ENCODE data around the gene TEX28.

The TEX28 gene

DNA sequence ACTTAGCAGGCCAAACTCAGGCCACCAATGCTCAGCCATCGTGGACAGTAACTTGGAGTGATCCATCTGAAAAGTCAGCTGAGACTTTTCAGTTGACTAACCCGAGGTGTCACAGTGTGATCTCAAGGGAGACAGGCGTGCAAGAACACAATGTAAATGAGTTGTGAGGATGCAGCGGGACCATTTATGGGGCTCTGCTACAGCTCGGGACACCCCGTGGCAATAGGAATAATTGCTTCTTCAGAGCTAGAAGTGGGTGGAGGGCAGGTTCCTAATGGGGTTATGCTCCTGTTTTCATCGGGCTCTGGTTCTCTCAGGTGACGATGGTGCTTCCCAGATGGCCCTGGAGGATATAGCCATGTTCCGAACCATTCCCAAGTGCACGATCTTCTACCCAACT is 28.0 kb upstream of the TEX28 start:
- in situ Hi-C loops (cut with HindIII; ENCODE audit: low pct_ligation_motif_present, low sequenced_read_pairs): no loop called here
- no peak for DNase-seq
- Histone ChIP-seq H3K4me3 (ENCODE audit: low read depth, low read length) (no peak overlapping the region), H3K27me3 (replicated peaks) (peaks cover 7% of the 10 kb centered on the region), H3K27ac (no peak overlapping the region), H3K36me3 (replicated peaks) (no peaks in the 10 kb centered on the region)
- TF ChIP-seq, protein P1, sequence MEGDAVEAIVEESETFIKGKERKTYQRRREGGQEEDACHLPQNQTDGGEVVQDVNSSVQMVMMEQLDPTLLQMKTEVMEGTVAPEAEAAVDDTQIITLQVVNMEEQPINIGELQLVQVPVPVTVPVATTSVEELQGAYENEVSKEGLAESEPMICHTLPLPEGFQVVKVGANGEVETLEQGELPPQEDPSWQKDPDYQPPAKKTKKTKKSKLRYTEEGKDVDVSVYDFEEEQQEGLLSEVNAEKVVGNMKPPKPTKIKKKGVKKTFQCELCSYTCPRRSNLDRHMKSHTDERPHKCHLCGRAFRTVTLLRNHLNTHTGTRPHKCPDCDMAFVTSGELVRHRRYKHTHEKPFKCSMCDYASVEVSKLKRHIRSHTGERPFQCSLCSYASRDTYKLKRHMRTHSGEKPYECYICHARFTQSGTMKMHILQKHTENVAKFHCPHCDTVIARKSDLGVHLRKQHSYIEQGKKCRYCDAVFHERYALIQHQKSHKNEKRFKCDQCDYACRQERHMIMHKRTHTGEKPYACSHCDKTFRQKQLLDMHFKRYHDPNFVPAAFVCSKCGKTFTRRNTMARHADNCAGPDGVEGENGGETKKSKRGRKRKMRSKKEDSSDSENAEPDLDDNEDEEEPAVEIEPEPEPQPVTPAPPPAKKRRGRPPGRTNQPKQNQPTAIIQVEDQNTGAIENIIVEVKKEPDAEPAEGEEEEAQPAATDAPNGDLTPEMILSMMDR (IDR thresholded peaks at IDR 0.05; ENCODE audit: low read depth, low read length, missing control alignments): no peak

DNA sequence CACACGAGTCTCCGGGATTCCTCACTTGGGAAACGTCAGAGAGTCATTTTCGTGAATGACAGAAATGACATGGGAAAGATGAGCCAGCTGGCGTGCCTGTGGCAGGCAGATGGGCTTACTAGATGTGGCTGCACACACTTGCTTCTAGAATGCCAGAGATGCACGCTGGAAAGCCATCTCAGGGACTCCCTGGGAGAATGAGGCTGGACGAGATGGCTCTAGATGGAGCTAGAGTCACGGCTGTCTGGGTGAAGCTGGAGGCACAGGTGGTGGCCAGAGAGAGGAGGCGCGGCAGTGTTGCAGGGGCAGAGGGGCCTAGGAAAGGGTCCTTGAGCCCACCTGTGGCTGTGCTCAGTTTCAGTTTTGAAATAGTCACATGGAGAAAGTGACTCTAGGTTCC is 26.7 kb upstream of the TEX28 start:
- no peak overlapping the region for H3K27ac ChIP-seq
- H3K4me3 ChIP-seq (ENCODE audit: low read depth, low read length): no peak overlapping the region
- DNase-seq: no peak
- H3K36me3 ChIP-seq (replicated peaks): no peaks in the 10 kb centered on the region
- in situ Hi-C loops (cut with HindIII; ENCODE audit: low pct_ligation_motif_present, low sequenced_read_pairs): no loop called here
- peaks cover 7% of the 10 kb centered on the region for H3K27me3 ChIP-seq (replicated peaks)
- TF ChIP-seq, protein P1 (IDR thresholded peaks at IDR 0.05; ENCODE audit: low read depth, low read length, missing control alignments): no peak

DNA sequence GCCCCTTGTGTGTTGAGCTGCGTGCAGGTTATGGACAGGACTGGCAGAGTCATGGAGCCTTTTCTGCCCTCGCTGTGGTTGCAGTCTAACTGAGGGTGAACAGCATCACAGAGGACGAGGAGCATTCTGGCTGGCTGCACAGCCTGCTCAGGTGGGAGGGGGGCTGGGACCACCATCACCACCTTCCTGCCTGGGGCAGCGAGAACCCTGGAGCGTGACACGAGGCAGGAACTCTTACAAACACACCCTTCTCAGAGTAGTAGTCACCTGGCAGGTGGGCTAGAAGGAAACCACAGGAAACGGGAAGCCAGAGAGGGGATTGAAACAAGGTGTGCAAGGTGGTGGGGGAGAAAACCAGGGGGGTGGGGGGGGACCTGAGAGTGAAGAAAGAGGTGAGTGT is 26.2 kb upstream of the TEX28 start:
- H3K27ac ChIP-seq: no peak overlapping the region
- in situ Hi-C loops (cut with HindIII; ENCODE audit: low pct_ligation_motif_present, low sequenced_read_pairs): no loop called here
- TF ChIP-seq, protein P1 (IDR thresholded peaks at IDR 0.05; ENCODE audit: low read depth, low read length, missing control alignments): no peak
- H3K4me3 ChIP-seq (ENCODE audit: low read depth, low read length): no peak overlapping the region
- peaks cover 7% of the 10 kb centered on the region for H3K27me3 ChIP-seq (replicated peaks)
- no peak for DNase-seq
- no peaks in the 10 kb centered on the region for H3K36me3 ChIP-seq (replicated peaks)

DNA sequence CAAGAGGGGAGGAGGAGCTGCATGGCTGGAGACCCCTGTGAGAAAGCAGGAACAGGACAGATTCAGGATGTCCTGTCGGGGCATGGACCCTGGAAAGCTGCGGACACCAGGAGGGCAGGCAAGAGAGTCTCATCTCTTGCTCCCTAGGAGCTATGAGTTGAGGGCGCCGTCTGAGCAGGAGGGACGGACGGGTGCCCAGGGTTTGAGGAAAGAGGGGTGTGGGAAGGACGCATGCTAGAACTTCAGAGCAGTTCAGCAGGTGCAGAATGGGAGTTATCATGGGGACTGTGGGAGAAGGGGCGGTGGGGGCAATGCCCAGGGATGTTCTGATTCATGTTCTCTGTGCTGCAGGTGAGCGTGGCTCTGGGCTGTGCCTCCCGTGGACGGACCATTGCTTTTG is 25.5 kb upstream of the TEX28 start:
- TF ChIP-seq, protein P1 (IDR thresholded peaks at IDR 0.05; ENCODE audit: low read depth, low read length, missing control alignments): no peak
- peaks cover 7% of the 10 kb centered on the region for H3K27me3 ChIP-seq (replicated peaks)
- in situ Hi-C loops (cut with HindIII; ENCODE audit: low pct_ligation_motif_present, low sequenced_read_pairs): no loop called here
- no peaks in the 10 kb centered on the region for H3K36me3 ChIP-seq (replicated peaks)
- no peak for DNase-seq
- no peak overlapping the region for H3K4me3 ChIP-seq (ENCODE audit: low read depth, low read length)
- H3K27ac ChIP-seq: no peak overlapping the region

DNA sequence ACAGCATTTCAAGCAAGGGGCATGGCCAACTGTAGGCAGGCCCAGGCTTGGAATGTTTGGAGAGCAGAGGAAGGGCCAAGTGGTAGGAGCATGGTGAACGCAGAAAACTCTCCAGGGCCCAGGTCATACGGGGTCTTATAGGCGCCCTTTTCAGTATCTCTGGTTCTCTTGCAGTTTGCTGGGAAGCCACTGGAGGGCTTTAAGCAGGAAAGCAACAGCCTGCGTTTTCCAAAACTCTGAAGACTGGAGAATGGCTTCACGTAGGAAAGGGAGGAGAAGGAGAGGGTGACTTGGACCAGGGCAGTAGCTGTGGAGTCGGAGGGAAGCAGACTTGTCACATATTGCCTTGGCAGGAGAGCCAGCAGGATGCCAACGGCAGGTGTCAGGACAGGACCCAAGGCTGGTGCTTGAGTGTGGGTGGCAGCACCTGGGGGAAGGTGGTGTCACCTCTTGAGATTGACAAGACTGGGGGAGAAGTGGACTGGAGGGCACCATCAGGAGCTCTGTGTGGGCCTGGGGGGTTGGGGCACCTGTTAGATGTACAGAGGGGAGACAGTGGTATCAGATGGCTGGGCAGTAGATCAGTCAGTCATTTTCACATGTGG is 22.6 kb upstream of the TEX28 start:
- in situ Hi-C loops (cut with HindIII; ENCODE audit: low pct_ligation_motif_present, low sequenced_read_pairs): no loop called here
- no peak overlapping the region for H3K4me3 ChIP-seq (ENCODE audit: low read depth, low read length)
- no peak for DNase-seq
- TF ChIP-seq, protein P1 (IDR thresholded peaks at IDR 0.05; ENCODE audit: low read depth, low read length, missing control alignments): peak; percentile 71
- H3K27ac ChIP-seq: no peak overlapping the region
- peaks cover under 1% of the 10 kb centered on the region for H3K27me3 ChIP-seq (replicated peaks)
- H3K36me3 ChIP-seq (replicated peaks): no peaks in the 10 kb centered on the region

DNA sequence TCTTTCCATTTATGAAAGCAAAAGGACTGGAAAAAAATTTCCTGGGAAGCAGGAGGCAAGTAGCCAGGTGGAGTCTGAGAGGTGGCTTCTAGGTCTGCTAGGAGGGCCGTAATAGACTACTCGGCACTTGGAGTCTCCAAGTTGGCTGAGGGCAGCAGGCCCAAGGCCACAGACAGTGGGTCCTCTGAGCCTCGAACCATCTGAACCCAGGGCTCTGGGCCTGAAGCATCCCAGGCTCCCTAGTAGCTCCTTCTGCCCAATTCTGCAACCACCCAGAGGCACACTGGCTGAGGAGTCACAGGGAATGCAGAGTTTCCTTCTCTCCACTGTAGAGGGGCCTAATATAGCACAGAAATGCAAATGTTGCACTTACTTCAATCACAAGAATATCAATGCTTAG is 20.5 kb upstream of the TEX28 start:
- no peaks in the 10 kb centered on the region for H3K36me3 ChIP-seq (replicated peaks)
- TF ChIP-seq, protein P1 (IDR thresholded peaks at IDR 0.05; ENCODE audit: low read depth, low read length, missing control alignments): no peak
- in situ Hi-C loops (cut with HindIII; ENCODE audit: low pct_ligation_motif_present, low sequenced_read_pairs): no loop called here
- H3K4me3 ChIP-seq (ENCODE audit: low read depth, low read length): no peak overlapping the region
- H3K27me3 ChIP-seq (replicated peaks): no peaks in the 10 kb centered on the region
- no peak for DNase-seq
- H3K27ac ChIP-seq: no peak overlapping the region

Measured in brain microvascular endothelial cell (primary cell).